Esophagus mucosa (tissue), 1 donor: ENCODE data around the gene HOTAIR. TPM values are rescaled to one million over a fixed set of nuclear protein-coding genes. Genes with fewer than 3 reads are reported as not detected.
A peak's percentile ranks its signal among the peaks of the same experiment; 100 is the strongest.

ENCODE experiments used
- ATAC-seq: fragments of 200-7000 bp; cut with Tn5 transposase; one replicate; pipeline ENCODE4 v1.9.1; 2020
- total RNA-seq: library from RNA; stranded (reverse); gene quantifications from one replicate; pipeline ENCODE4 v1.2.4, GENCODE V29; 2023
- donor health status: DM: yes; HTN: yes; CAD: no.

Gene HOTAIR
- total RNA-seq, 1 donor from 2014 or later = not detected

DNA sequence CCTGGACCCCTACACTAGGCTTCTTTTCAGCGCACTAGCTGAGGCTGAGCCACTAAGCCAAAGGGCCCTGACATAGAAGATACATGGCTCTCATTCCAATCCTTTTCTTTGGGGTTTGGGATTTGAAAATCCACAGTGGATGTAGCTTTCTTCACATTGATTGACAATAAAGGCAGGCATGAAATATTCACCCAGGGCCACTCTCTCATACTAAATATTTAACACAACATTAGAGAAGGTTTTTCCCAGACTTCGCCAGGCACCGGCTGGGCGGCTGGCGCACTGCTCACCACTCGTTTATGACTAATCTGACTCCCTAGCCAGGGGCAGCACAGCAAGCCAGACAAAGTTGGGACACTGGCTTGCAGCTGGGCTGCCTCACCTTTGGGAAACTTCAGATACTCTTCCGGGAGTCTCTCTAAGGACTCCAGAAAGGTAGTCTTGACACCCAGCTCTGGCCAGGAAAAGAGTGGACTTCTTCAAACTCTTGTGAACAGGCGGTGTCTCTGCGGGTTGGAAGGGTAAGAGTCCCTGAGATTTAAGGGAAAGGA is 2.5 kb downstream of the HOTAIR start:
- ATAC-seq = peak; percentile 49

DNA sequence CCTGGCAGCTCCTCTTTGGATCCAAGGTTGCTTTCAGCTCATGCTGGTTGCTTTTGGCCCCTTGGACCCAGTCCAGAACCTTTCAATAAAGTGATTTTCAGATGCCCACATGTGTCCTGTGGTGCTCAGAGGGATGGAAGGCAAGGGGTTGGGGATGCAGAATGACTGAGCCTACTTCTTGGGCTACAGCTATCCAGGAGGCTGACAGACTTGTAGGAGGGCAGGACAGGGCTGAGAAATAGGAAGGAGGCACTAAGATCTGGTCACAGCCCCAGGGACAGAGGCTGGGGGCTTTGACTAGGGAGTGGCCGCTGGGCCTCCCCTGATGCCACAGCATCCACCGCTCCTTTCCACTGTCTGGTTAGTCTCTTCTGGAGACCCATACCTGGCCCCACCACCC is 3.1 kb downstream of the HOTAIR start:
- no peak for ATAC-seq

DNA sequence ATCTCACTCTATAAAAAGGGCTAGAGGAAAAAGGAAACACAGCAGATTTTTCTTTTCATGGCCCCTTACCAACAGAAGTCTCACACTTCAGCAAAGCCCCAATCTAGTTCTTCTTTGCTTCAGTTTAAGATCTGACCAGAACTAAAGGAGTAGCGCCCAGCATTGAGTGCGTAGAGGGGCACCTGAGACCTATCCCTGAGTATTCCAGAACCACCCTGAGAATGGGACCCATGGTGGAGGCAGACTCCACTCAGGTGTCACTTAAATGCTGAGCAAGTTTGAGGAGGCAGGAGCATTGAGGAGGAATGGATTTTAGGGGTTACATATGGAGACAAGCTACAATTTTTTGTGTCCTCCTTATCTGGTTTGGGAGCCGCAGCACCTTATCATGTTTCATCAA is 3.6 kb downstream of the HOTAIR start:
- no peak for ATAC-seq

DNA sequence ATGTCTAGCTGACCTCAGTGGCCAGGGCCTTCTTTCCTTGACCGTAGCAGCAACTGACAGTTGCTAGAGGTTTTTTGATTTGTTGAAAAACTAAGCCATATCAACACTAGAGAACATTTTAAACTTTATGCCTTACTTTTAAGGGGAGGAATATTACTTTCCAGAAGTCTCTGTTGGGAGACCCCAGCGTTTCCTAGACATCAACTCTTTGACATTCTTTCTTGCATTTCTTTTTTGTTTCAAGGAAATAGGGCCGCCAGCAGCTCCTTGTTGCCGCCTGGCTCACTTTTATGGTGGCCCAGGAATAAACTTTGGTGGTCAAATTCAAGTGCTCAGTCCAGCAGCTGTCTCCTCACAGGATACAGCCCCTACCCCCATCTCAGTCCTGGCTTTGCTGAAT is 4.3 kb downstream of the HOTAIR start:
- no peak for ATAC-seq

DNA sequence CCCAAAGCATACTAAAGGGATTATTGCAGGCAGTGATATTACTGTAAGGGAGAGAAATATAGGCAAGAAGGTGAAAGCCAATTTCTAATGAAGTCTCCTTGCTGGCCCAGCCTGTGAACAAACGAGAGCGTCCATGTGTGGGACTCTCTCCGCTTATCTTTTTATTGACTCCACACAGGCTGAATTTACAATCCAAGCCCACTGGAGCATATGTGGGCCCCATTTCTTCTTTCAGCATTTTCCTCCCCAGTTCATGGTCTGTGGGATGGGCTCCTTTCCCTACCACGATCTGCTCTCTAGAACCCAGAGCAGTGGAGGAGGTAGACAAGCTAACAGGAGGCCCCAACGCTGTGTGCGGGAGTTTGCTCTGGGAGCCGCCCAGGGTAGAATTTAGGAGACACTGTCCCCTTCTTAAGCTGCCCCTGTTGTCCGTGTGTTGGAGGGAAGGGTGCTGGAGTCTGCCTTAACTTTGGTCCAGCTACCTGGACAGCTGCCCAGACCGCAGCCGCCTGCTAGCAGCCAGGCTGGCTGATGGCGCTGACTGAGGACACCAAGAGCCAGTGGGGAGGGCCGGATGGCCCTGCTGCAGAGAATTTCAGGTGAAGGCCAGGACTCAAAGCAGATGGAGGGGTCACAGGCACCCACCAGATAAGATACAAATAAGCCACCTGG is 5.0 kb downstream of the HOTAIR start:
- ATAC-seq = no peak

DNA sequence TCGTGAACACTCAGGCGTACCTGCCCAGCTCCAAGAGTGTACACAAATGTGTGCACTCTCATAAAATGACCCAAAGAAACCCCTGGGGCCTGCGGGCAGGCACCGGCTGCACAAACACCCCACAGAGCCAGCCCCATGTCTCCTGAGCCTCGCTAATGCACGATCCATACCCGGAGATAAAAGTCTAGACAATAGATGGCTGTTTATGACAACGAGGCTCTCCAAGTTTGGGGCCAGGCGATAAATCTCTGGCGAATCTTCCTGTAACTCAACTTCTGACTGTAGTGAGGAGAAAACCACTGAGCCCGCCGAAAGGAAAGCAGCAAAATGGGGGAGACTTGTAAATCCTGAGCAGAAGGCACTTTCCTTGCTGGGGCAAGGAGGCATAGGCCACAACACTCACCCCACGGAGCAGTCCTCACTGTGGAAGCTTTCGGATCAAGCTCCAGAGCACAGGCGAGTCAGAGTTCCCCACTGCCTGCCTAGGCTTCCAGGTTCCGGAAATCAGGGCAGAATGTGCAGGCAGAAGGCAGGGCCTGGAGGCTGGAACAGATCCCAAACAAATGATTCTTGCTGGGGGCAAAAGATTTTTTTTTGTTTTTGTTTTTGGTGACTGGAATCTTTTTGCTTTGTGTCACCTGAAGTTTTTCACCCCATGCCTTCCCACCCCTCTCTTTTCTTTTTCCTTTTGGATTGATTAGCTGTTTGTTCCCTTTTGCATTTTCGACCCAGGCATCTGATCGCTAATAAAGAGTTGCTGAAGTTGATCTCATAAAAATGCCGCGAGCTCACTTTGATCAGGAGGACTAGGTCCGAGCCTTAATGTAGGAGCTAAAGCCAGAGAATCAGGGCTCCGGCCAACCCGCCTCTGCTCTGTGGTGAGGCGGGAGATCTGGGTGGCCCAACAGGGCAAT is 6.3 kb downstream of the HOTAIR start:
- no peak for ATAC-seq

DNA sequence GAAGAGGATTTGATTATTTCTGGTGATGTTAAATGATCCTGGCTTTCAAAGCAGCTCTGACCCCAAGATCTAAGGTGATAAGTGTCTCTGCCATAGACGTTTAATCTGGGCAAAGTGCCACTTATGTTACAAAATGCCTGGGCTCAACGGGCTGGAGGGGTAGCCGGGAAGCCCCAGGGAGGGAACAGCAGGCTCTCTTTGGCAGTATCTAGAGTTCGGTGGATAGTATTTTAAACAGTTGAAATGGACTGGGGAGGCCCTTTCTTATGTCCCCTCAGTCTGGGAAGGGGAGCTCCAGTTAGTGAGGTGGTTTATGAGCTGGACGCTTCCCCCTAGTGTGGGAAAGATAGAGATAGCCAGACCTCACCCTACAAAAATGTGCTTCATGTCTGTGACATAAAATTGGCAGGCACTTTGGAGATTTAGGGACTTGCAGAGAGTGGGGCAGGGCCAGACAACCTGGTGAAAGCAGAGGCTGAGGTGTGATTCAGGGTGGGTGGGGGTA is 7.3 kb downstream of the HOTAIR start:
- no peak for ATAC-seq

DNA sequence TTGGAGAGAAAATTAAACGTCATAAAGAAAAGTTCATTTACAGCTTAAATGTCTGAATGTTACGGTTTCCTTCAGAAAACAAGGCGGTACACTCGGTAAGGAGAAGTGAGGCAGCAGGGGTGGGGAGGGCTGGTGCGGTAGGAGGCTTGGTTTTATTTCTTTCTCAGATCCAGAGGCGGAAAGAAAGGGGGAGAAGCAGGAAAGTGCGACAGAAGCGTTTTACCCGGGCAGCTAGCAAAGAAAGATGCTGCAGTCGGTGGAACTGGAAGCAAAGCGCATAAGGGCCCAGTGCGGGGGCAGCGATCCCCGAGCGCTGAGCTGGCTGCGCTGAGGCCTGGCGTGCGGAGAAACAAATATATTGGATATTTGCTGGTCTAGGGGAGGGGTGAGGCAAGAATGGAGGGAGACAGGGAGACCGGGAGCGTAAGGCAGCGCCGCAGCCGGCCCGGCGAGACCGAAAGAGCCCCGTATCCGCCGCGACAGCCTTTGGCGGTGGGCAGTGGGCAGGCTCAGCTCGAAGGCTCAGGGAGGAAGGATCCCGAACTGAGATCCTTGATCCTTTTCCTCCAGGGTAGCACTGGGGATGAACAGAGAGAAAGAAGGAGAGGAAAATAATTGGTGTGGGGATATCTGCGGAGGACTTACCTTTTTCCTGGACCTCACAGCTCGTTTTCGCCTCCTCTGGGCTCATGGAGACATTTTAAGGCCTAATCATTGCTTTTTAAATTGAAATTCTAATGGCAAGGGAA is 8.2 kb downstream of the HOTAIR start:
- ATAC-seq = no peak

DNA sequence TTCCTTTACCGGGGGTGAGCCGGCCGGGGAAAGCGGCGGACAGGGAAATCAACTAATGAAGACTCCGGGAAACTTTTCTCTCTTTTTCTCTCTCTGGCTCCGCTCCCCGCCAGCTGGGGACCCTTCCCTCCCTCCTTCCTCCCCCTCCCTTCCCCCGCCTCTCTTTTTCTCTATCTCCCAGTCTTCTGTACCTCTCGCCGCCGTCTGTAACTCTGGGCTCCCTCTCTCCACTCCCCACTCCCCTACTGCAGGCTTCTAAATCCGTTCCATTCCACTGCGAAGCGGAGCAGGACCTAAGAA is 8.7 kb downstream of the HOTAIR start:
- ATAC-seq = no peak

DNA sequence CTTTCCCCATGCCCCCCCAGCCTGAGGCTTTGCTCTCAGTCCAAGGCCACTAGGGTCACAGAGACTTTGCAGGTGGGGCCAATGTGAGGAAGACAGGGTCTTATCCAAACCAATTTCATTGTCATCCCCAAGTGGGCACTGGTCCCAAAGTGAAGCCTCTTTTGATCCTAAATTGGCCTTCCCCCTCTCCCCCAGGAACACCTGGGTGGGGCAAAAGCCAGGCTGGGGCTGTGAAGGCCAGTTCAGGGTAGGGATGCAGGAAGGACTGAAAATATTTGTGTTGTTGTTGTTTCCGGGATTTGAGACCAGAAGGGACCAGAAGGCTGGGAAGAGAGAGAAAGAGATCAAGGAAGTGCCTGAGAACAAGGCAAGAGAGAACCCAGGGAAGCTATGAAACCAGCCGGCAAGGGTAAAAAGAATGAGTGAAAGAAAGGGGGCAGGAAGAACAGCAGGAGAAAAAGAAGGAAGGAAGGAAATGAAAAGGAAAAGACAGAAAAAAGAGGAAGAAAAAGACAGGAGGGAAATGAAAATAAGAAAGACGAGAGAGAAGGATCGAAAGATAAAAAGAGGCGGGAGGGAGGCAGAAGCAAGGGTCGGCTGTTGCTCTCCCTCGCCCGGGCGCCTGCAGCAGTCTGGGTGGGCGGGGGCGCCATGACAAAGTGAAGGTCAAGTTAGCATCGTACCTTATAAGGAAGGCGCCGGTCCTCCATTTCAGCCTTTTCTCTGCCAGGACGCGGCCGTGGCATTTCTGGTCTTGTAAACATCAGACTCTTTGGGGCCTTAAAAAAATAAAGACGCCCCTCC is 9.3 kb downstream of the HOTAIR start:
- ATAC-seq = no peak

DNA sequence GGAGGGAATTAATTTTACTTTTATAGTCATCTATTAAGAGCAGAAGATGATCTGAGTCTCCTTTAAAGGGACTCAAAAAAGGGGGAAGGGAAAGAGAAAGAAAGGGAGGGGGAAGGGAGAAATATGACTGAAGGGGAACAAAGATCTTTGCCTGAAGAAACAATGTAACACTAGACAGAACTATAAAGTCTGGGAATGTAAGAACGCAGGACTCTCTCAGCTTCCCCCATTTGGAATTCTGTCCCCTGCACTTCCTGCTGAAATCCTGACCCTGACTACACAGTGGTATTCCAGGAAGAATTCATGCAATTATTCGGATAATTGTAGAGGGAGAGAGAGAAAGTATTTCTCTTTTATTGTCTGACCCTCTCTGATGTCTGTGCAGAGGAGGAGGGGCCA is 10.4 kb downstream of the HOTAIR start:
- no peak for ATAC-seq

DNA sequence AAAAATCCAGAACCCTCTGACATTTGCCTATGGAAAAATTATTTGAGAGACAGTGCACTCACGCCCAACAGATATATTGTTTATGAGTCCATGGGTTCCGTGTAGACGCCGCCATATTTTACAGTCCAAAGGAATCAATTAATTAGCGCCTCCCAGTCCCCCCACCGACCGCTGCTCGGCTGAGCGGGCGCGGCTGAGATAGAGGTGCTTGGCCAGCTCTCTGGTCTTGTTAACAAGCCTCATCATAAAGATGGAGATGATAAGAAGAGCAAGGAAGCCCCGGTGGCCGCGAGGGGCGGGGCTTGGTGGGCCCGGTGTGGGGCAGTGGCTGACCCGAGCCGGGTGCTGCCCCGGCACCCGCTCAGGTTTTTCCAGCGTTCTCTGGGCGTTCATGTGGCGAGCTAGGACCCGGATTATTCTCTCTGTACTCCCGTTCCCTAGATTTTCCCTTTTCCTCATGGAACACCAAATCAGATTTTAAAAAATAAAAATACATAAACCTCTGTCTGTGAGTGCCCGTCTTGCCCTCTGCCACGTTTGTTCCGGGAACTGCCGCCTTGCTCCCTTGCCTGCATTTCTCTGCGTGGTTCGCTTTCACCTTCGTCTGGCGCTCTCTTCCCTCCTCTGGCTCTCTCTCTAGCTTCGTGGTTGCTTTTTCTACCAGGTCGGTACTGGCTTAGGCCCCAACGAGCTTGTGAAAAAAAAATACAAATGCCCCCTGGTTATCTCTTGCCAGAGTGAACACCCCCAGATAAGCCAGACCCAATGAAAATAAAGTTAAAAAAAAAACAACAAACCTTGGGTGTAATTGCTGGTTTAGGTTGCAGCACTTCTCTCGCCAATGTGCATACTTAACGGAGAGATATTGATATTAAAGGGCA is 11.1 kb downstream of the HOTAIR start:
- ATAC-seq = no peak

DNA sequence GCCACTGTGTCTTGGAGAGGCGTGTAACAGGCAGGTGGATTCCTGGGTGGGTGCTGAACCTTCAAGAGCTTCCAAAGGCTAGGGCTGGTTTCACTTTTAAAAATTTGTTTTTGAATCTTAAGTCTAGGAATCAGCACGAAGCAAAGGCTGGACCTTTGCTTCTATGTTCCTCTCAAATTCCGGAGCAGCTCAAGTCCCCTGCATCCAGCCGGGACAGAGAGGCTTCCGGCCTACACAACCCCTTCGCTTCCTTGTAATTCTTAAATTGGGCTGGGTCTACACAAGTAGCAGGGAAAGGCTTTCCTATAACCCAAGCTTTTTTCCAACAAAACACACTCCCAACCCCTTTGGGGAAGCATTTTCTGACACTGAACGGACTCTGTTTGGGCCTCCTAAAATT is 11.7 kb downstream of the HOTAIR start:
- ATAC-seq = no peak

DNA sequence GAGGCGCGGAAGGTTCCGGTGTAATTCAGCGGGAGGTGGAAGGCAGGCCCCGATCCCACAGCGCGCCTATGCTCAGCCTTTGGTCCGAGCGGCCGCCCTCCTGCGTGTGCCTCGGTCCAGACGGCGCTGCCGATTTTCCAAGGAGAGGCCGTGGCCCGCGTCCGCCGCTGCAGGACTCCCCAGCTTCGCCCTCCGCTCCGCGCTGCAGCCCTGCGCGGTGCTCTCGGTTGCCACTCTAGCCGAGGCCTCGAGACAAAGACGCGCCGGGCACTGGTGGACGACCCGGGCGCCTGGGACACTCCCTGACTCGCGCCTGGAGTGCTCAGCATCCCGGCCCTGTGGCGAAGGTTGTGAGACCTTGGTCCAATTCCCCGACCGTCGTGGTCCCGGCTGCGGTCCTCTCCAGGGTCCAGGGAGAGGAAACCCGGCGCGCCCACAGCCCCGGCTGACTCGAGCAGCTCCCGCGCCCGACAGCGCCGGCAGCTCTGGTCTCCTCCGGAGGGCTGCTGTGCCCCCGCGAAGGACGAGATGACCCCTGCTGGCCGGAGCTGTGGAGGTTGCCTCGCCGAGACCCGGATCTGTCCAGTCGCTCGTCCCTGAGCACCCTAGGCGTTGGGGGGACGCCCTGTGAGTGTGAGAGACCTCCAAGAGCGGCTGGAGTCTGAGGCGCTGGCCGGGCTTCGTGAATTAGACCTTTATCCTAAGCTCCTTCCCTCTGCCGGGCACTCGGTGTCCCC is 13.6 kb downstream of the HOTAIR start:
- ATAC-seq = no peak

DNA sequence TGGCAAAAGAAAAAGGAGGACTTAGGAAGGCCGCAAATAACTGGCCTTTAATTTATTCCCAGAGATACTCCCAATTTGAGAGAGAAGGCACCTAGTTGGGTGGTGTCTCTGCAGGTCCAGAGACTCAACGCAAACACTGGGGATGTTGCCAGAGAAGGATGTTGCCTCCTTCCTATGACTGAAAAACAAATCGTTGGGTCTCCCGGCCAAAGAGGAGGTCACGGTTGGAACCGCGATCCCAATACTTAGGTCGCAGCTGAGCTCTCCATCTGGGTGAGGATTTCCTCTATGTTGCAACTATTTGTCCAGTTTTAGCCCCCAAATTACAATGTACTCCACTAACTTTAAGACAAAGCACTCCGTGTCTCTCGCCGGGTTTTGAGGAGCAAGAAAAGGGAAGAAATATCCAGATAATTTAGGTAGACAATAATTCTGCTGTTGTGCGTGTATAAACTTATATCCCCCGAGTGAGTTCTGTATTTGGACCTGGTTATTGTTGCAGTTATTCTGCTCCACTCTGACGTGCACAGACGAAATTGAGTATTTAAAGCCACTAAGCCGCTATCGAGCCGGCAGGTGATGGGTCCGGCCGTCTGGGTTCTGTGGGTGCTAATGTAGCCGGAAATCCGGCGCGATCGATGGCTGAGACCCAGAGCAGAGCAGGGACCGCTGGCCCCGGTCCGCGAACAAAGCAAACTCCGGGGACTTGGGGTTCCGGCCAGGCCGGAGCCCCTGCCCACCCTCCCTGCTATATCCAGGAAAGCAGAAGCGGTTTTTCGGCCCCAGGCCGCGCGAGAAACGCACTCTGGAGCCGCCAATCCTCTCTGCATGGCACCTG is 14.3 kb downstream of the HOTAIR start:
- no peak for ATAC-seq

DNA sequence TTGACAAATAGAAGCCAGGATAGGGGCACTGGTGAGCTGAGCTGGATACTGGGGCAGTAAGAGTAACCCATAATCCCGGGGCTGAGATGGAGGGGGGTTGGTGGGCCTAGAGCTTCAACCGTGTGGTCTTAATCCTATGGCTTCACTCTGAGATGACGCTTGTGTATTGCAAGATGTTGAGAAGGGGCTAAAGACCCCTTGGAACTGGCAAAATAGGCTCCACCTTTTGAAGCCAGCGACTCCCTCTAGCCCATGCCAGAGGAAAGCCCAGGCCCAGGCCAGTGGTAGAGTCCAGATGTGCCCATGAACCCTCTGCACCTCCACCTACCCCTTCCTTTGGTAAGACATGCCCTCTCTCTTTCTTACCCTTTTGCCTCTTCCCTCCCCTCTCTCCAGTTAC is 15.4 kb downstream of the HOTAIR start:
- ATAC-seq = no peak

DNA sequence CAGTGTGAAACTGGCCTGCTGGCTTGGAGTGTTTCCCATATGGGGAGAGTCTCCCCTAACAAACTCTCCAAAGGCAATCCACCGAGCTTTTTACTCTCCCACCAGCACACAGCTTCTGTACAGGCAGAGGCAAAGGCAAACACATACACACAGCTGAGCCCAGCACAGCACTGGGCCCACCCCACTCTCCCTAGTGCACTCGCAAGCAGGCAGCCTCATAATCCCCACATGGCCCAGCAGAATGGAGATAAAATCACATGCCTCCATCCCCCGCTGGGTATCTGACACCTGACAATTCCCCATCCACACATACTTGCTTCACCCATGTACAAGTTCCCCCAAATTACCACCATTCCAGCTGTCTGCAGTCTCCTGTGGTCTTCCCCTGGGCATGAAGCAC is 16.6 kb downstream of the HOTAIR start:
- ATAC-seq = no peak

DNA sequence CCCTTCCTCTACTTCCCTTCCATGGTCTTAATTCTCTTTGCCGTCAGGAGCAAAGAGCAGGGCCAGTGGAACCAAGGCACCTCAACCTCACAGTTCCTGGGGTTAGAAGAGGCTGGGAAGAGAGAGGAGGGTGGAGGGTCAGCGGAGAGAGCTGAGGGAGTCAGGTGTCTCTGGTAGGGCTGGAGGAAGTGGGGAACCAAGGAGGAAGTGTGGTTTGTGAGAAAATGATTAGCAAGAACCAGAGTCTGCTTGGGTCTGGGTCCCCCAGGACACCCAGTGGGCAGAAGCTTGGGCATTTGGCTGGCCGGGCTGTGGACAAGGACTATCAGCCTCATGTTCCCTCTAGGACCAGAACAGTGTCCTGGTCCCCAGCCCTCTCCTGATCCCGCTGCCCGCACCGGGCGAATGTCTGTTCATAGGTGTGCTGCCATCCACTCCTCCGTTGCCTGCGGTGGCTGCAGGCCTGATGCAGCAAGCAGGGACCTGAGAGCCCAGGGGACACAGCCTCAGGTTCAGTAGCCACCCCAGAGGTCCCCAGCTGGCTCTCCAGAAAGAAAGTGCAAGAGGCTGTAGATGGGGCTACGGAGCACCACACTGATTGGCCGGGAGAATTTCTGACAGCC is 17.7 kb downstream of the HOTAIR start:
- ATAC-seq = no peak
